DMS79 treated with DMSO at 0.1 percent for 48 hours (cell line): ENCODE measurements around the gene EEFSEC.
A peak's percentile ranks its signal among the peaks of the same experiment; 100 is the strongest.

ENCODE experiments used
- DNase-seq: peaks from one replicate; lab custom pipeline; 2025; lab: John Stamatoyannopoulos, UW

The EEFSEC gene

DNA sequence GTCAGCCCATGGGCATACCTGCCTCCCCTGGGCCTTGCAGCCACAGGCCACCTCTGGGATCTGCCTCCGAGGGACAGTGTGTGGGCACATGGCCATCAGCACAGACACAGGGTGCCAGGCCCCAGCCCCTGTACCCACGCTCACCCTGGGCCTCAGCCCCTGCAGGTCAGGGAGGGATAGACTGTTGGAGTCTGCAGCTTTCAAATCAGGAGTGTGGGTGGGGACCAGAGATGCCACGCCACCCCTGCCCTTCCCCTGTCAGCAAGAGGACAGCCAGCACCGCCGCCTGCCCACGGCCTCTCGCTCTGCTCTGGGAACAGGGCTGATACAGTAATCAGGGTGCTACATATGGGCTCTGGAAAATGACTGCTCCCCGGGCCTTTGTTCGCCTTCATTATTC, 240.8 kb downstream of the EEFSEC start:
- no peak for DNase-seq

DNA sequence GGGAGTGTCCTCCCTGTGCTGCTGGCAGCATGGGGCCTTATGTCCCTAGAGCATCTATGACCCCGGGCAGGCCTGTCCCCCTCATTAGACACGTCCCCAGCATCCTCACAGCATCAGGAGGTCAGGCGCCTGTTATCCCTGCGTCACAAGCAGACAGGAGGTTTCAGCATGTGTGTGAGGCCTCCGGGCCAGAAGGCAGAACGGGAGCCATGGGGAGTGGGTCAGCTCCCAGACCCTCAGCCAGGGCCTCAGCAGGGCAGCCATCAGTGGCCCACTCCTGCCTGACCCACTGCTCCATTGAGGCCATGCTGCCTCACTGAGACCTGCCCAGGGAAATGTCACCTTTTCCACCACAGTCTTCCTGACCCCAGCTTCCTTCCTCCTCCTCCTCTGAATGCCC, 241.8 kb downstream of the EEFSEC start:
- DNase-seq = no peak

GRCh38 chr3:128395500-128396162, 242.3 kb downstream of the EEFSEC start:
- peak; percentile 13 for DNase-seq

- DNase-seq = no peak
These were observed 244.2 kb downstream of the EEFSEC start for GRCh38 chr3:128397484-128397883.

DNA sequence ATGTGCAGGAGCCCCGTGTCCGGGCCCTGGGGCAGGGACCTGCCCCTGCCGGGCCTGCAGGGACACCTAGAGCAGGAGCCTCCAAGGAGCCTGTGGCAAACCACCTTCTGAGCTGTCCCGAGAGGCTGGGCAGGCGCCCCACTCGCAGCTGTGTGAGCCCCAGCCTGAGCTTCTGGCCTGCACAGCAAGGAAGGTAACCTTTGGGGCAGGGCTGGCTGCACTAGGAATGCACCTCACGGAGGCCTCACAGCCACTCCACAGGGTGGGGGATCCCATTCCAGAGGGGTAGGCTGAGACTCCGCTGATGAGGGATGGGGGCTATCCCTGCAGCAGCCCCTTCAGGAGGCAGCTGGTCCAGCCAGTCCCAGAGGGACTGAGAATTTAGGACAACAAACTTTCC, 245.3 kb downstream of the EEFSEC start:
- DNase-seq = no peak

DNA sequence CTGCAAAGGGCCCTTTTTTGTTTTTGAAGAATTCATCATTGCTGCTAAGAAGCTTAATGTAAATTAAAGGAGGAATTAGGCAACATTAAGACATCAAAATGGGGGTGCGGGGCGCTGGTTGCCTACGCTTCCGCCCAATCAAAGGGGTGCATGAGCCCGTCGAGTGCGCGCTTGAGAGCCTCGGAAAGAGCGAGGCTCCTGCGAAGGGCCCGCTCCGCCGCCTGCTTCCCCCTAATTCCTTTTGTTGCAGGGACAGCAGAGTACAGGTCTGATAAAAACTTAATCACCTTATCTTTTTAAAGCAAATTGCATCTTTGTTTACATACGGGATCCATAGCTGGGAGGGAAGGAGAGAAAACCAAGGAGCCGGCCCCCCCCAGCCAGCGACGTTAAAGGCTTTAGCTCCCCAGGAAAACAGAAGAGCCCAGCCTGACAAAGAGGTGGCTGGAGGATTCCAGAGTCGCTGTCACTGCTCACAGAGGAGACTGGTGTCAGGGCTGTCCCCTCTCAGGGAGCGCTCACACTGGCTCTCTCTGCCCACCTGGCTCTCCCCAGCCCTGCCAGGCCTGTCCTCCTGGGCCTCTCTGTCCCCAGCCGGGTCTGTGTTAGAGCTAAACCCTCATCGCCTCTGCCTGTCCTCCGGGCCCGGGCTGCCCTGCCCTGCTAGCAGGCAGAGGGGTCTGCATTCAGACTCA, 246.1 kb downstream of the EEFSEC start:
- DNase-seq = no peak

DNA sequence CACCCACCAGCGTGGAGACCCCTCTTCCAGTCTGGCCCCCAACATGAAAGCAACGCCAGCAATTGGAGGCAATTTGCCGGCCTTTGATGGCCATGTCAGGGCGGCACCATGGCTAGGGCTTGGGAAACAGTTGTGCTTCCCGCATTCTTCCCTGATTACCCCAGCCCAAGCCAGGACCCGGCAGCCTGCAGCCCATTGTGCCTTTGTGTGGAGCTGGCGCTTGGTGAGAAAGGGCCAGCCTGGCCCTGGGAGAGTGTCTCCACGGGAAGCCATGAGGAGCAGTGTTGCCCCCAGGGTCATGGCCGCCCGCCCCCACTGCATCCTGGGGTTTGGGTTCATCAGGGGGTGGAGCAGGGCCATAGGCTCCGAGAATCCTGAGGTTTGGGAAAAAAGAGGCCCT, 247.4 kb downstream of the EEFSEC start:
- DNase-seq = no peak

GRCh38 chr3:128402319-128402718, 249.0 kb downstream of the EEFSEC start:
- DNase-seq = no peak

DNA sequence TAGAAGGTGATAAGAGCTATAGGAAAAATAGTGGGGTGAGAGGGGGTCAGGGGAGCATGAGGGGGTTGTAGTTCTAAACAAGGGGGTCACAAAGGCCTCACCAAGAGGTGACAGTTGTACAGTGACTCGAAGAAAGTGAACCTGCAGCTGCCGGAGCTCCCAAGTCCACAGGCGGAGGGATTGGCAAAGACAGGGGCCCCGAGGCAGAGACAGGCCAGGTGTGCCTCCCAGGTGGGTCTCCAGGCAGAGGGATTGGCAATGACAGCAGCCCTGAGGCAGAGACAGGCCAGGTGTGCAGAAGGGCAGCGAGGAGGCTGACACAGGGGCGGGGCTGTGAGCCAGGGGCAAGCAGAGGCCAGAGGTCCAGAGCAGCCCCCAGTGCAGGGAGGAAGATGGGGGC, 249.7 kb downstream of the EEFSEC start:
- DNase-seq = no peak

DNA sequence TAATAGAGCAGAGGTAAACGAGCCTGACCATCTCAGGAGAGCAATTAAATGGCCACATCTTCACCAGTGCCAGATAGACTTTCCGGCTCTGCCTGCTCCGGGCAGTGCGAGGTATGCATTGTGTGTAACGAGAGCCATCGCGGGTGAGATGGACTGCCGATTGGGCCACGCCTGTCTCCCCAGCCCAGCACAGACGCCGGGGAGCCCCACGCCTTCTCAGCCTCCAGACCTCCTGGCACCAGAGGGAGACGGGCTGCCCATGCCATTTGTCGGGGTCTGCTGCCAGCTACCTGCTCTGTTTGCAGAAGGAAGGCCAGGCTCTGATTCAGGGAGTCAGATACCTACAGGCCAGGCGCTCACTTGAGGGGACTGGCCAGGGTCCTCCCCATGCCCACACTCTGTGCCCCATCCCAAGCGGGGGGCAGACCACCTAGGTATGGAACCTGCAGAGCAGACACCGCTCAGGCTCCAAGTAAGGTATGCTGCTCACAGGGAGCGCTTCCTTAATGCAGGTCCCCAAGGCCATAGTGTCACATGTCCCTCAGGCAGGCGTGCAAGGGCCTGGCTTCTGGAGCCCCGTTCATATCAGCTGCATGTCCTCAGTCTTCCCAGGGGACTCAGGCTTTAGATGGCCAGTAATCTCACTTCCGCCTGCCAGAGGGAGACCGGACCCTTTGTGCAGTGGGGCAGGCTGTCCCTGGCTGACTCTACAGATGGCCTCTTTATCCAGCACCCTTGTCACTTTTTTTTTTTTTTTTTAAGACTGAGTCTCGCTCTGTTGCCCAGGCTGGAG, 251.2 kb downstream of the EEFSEC start:
- peak; percentile 21 for DNase-seq

DNA sequence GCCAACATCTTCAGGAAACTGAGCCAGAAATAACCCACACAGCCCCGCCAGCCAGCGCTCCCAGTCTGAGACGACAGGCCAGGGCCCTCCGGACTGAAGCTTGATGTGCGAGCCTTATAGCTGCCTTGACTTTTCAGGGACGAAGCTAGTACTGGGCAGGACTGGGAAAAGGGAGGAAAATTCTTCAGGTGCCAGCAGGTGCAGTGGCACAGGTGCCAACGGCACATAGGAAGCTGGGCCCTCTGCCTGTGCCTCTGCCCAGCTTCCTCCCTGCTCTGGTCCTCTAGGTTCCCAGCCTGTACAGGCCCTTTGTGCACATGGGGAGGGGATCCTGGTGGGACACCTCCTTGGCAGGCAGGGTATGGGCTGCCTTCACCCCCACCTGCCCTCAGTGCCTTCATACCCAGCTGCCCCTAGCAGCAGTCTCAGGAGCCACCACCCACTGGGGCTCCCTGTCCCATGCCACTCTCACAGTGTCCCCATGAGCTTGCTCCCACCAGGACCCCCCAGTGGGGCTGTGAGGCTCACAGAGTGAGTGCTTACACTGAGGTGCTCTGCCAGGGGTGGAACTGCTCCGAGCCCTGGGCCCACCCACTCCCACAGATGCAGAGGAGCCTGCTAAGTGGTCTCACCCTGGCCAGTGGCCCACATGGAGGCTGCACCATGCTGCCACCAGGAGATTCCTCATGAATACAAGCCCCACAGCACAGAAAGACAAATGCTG, 252.4 kb downstream of the EEFSEC start:
- DNase-seq = no peak

DNA sequence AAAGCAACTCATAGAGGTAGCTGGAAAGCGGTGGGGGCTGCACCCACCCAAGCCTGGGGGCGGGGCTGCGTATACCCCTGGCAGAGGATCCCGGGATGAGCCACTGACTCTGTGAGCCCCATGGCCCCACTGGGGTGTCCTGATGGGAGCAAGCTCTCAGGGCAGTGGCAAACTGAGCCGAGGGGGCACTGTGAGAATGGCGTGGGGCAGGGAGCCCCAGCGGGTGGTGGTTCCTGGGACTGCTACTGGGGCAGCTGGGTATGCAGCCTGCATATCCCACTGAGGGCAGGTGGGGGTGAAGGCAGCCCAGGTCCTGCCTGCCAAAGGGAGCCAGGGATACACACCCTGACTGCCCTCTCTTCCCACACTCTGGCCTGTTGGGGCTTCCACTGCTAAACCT, 254.0 kb downstream of the EEFSEC start:
- no peak for DNase-seq

DNA sequence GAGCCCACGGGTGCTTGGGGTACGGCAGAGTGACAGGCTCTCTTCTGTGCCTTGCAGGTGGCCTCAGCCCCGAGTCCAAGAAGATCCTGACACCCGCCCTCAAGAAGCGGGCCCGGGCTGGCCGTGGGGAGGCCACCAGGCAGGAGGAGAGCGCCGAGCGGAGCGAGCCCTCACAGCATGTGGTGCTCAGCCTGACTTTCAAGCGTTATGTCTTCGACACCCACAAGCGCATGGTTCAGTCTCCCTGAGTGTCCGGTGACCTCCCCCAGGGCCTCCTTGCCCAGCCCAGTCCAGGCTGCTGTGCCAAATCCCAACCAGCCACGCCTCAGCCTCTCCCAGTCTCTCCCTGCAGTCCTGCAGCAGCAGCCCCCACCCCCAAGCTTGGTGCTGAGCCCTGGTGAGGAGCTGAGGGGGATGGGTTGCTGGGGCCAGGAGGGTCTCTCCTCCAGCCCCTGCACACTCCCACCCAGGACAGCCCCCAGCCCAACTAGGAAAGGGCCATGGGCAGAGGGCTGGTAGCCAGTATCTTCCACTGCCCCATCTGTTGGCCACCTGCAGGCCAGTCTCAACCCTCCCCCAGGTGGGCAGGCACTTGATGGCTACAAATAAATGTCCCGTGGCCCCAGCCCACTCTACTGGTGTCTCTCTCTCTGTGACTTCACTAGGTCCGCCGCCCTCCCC, 254.9 kb downstream of the EEFSEC start:
- no peak for DNase-seq

- DNase-seq = no peak
These were observed 255.7 kb downstream of the EEFSEC start for GRCh38 chr3:128408693-128409623.

DNA sequence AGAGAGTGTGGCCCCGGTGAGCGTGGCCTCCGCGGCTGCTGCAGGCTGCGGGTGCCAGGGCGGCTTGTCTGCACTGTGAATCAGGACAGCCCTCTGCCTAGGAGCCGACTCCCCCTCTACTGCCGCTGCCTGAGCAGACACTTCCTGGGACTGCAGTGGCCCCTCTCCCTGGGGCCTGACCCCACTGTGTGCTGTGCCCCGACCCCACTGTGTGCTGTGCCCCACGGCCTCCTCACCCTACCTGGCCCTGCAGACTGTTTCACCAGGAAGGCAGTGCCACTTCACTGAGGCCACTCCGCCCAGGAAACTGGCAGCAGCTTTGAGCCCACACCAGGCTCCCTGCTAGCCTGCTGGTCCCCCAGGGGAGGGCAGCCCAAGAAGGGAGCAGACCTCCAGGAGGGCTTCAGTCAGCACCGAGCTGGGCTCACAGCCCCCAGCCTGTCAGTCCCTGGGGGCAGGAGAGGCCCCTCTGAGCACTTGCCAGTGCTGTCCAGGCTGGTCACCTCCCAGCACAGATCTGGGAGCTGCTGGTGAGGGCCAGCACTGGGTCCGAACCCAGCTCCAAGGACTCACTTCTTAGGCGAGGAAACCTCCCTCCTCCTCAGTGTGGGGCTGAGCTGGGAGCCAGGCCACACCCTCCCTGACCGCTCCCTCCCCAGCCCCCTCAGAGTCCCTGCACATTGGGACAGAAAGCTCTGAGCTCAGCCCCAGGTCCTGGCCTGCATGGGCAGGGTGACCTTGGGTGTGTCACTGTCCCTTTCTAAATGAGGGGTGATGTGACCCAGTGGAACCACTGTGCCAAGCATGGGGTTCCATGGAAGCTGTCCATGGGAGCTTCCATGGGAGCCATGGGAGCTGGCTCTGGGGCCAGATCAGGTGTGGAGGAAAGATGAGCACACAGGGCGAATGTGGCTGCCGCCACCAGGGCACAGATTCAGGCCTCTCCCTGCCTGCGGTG, 256.6 kb downstream of the EEFSEC start:
- DNase-seq = no peak

DNA sequence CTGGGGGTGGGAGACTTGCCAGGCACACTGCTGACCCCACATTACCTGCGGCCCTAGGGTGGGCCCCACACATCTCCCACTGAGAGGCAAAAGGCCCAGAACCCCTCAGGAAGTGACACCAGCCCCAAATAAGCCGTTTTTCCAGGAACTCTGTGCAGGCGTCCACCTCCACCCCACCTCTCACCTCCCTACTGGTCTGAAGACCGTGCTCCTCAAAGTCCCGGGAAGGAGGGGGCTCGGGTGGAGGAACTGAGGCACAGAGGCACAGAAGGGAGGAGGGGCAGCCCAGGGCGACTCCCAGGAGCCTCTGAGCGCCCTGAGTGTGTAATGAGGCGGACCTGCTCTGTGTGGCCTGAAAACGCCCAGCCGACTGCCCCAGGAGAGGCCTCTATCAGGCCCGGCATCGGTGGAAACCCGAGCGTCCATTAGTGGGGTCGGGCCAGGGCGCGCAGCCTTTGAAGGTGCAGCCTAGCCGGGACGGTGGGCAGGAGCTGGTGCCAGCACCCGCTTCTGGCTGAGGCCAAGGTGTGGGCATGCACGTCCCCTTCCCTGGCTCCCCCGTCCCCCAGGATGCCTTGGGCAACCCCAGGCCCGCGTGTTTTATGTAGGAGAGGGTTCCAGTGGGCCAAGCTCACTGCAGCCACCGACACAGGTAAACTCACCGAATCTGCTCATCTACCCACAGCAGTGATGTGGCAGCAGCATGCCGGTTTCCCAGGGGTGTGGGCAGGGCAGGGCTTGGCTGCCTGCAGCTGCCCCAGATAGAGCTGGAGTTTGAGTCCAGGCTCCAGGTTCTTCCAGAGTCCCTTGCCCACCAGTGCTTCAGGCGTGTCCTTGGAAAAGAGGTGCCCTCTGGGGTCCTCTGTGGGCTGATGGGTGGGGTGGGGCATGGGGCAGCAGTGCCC, 257.6 kb downstream of the EEFSEC start:
- DNase-seq = no peak

DNA sequence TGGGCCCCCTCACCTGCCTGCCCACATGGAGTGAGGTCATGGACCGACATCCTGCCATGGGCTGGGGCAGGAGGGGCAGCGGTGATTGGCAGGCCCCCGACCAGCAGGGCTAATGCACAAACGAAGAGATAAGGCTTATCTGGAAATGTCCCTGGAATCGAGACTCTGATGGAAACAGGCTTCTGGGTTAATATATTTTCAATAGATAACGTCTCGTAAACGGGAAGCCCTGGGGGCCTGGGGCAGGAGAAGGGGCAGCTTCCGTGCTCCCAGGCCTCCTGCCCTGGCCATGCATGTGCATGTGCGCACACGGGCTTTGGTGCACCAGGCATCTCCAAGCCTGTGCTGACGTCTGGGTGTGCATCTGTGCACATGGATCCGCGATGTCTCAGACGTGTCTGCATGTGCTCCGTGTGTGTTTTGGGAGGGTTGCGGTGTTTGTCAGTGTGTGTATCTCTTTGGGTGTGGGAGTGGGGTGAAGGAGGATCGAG, 258.3 kb downstream of the EEFSEC start:
- no peak for DNase-seq
